Heart left ventricle (tissue), 16 donors: ENCODE measurements around the gene C1QTNF1. TPM values are rescaled to one million over a fixed set of nuclear protein-coding genes. Genes with fewer than 3 reads are reported as not detected.
A peak's percentile ranks its signal among the peaks of the same experiment; 100 is the strongest.

Experiments
- ATAC-seq, 4 donors: fragments of 200-7000 bp; cut with Tn5 transposase; one replicate each; pipeline ENCODE4 v1.9.1; 2020 to 2022; ENCODE audit warnings: moderate library complexity in 4 of 4, mild to moderate bottlenecking in 3 of 4, moderate number of reproducible peaks in 1 of 4
- DNase-seq, 5 donors: peaks; one replicate each; pipeline ENCODE4 v3.0.0-alpha.2; 2020
- H3K27ac ChIP-seq, 12 donors: fragments of 200-600 bp; sonication (generic) in 4 of 12; one replicate each; pipeline versions ENCODE4 v1.5.0 to v1.8.0; 2016 to 2022; ENCODE audit warnings: mild to moderate bottlenecking in 2 of 12
- H3K27me3 ChIP-seq, 9 donors: fragments of 200-600 bp; sonication (generic) in 2 of 9; one replicate each; pipeline versions ENCODE4 v1.5.1 to v1.8.0; 2016 to 2022; ENCODE audit warnings: mild to moderate bottlenecking in 3 of 9
- H3K36me3 ChIP-seq, 9 donors: fragments of 200-600 bp; sonication (generic) in 2 of 9; one replicate each; pipeline versions ENCODE4 v1.5.0 to v1.8.0; 2018 to 2022; ENCODE audit warnings: mild to moderate bottlenecking in 2 of 9
- H3K4me1 ChIP-seq, 12 donors: fragments of 200-600 bp; sonication (generic) in 4 of 12; one replicate each; pipeline versions ENCODE4 v1.5.0 to v1.8.0; 2016 to 2022; ENCODE audit warnings: mild to moderate bottlenecking in 3 of 12
- H3K4me3 ChIP-seq, 12 donors: fragments of 200-600 bp; sonication (generic) in 4 of 12; one replicate each; pipeline versions ENCODE4 v1.5.0 to v1.8.0; 2017 to 2022; ENCODE audit warnings: mild to moderate bottlenecking in 9 of 12, moderate library complexity in 4 of 12
- H3K9me3 ChIP-seq, 12 donors: fragments of 200-600 bp; sonication (generic) in 4 of 12; one replicate each; pipeline versions ENCODE4 v1.5.0 to v1.8.0; 2016 to 2022; ENCODE audit warnings: mild to moderate bottlenecking in 1 of 12
- CTCF ChIP-seq, 12 donors: fragments of 200-600 bp; sonication (generic) in 4 of 12; IDR thresholded peaks; one replicate each; pipeline versions ENCODE4 v1.5.0 to v1.8.0; 2018 to 2022; ENCODE audit warnings: antibody characterized with exemption in 12 of 12, mild to moderate bottlenecking in 5 of 12
- POLR2A ChIP-seq, 2 donors: fragments of 450-650 bp; IDR thresholded peaks; one replicate each; pipeline ENCODE4 v1.6.1; 2017; ENCODE audit warnings: antibody characterized with exemption in 2 of 2, mild to moderate bottlenecking in 2 of 2, moderate library complexity in 2 of 2
- WGBS, 4 donors: extraction: QIAGEN DNeasy Blood & Tissue Kit in 2 of 4; methylation state at CpG; one replicate each; pipeline versions ENCODE4 v1.1.5 to v1.1.7; 2013 to 2018; 5-methylcytosine and 5-hydroxymethylcytosine counted together
- intact Hi-C, 10 donors: fragments of 100-400 bp; cut with DNase I; formaldehyde crosslinking; loops; one replicate each; pipeline versions ENCODE4 v1.11.1 to v1.14.2; 2022
- polyA plus RNA-seq, 2 donors: library from polyadenylated mRNA; stranded (reverse); fragments of 200-250 nt; gene quantifications; one replicate each; pipeline ENCODE4 v1.2.3, GENCODE V29; 2013
- total RNA-seq, 9 donors: library from RNA; depleted of rRNA in 2 of 9; stranded (reverse); fragments of >200 nt in 2 of 9; fragmentation: NEBNext Ultra II Directional in 3 of 9; extraction: Animal tissue kit (Norgen Biotek cat#: 25700) in 3 of 9; gene quantifications; one replicate each; pipeline versions ENCODE4 v1.1.0 to v1.2.4, GENCODE V29; 2016 to 2023
- donor health status: ischemic (EF 13 %, LVEDD 7.1; RV severe dilation, severe dysfunction).
- donor health status: healthy with polysubstance abuse.
- donor health status: DM: no; HTN: yes; CAD: no.
- donor health status: DM: no; HTN: no; CAD: no.
- donor health status: ischemic (EF 25% LVEDD 6.9; RV normal size, moderate dysfunction).
- donor health status: ischemic (EF 25% LVEDD 5.7; RV mildly dilated, moderate dysfunction).
- donor health status: healthy.
- donor health status: DM: yes; HTN: yes; CAD: no.
- donor health status: ischemic (EF 35%, LVEDD 5.7; RV mildly dilated, moderate dysfunction).
- donor health status: nonischemic (EF 11% LVEDD 7.7; RV severe dilation, severe dysfunction).
- donor health status: DM: yes; HTN: yes; CAD: no.
- donor health status: PGD.
- donor health status: ischemic (EF 29% LVEDD 5.4; RV normal size, mild dysfunction).
- donor health status: nonischemic (EF 23%, LVEDD 6.1; RV moderate dilation, normal function).

C1QTNF1 gene
- total and polyA plus RNA-seq, 11 donors = 37.0 to 406 (median 85.5) TPM

- intact Hi-C loops = loop anchor here in 4 of 10 donors (5.0 to 10.0 kb wide), 4 partner anchors 54 to 372 kb away; no protein-coding TSS in a partner anchor
- ATAC-seq (no peak), DNase-seq (peak in 2 of 5 donors; percentile 43 to 66)
- Histone ChIP-seq H3K36me3 (no peaks in the 10 kb centered on the region), H3K9me3 (no peaks in the 10 kb centered on the region), H3K27me3 (peaks cover 0 to 37% (median 0%) of the 10 kb centered on the region in 9 donors), H3K27ac (peak overlapping the region; percentile 55 to 98 (median 90)), H3K4me3 (peak overlapping the region in 9 of 12 donors; percentile 71 to 85 (median 76)), H3K4me1 (peaks cover 4 to 87% (median 79%) of the 10 kb centered on the region in 12 donors)
- TF ChIP-seq POLR2A (IDR thresholded peaks at IDR 0.05) (no peak), CTCF (IDR thresholded peaks at IDR 0.05) (no peak)
- WGBS, 4 donors = 63 to 71% (median 66%) methylated on average over 12 of the region's 12 CpGs
Measured at GRCh38 chr17:79023180-79023705, 726 bp upstream of the C1QTNF1 start.

GRCh38 chr17:79024901-79025737, 1.1 kb downstream of the C1QTNF1 start:
- WGBS, 4 donors = 16 to 19% (median 17%) methylated on average over 5 to 31 of the region's 31 CpGs
- ATAC-seq (peak; percentile 56 to 81 (median 68)), DNase-seq (peak; percentile 76 to 90 (median 86))
- H3K9me3 ChIP-seq = no peaks in the 10 kb centered on the region
- no peaks in the 10 kb centered on the region for H3K36me3 ChIP-seq
- peak overlapping the region; percentile 48 to 85 (median 74) for H3K4me3 ChIP-seq
- peaks cover 0 to 37% (median 0%) of the 10 kb centered on the region in 9 donors for H3K27me3 ChIP-seq
- peak in 1 of 2 donors; percentile 66 for TF ChIP-seq POLR2A (IDR thresholded peaks at IDR 0.05)
- TF ChIP-seq CTCF (IDR thresholded peaks at IDR 0.05) = no peak
- intact Hi-C loops = loop anchor here in 5 of 10 donors (2.0 to 10.0 kb wide), 5 partner anchors 50 to 370 kb away; partner anchors contain the start of gene ENGASE (in 1 of the 5)
- H3K27ac ChIP-seq = peak overlapping the region; percentile 74 to 98 (median 90)
- H3K4me1 ChIP-seq = peaks cover 4 to 93% (median 77%) of the 10 kb centered on the region in 12 donors

GRCh38 chr17:79026376-79027273, 2.7 kb downstream of the C1QTNF1 start:
- Histone ChIP-seq H3K9me3 (no peaks in the 10 kb centered on the region), H3K4me1 (peaks cover 4 to 79% (median 67%) of the 10 kb centered on the region in 12 donors), H3K27ac (peak overlapping the region; percentile 74 to 98 (median 90)), H3K4me3 (peak overlapping the region in 10 of 12 donors; percentile 17 to 85 (median 74)), H3K36me3 (no peaks in the 10 kb centered on the region), H3K27me3 (peaks cover 0 to 32% (median 0%) of the 10 kb centered on the region in 9 donors)
- ATAC-seq = peak; percentile 7 to 29 (median 20)
- TF ChIP-seq CTCF (IDR thresholded peaks at IDR 0.05) (no peak), POLR2A (IDR thresholded peaks at IDR 0.05) (no peak)
- 22 to 31% (median 26%) methylated on average over 12 to 16 of the region's 16 CpGs for WGBS, 4 donors
- DNase-seq = peak in 4 of 5 donors; percentile 42 to 82 (median 66)
- intact Hi-C loops = loop anchor here in 2 of 10 donors (10.0 kb wide), 2 partner anchors 58 to 368 kb away; no protein-coding TSS in a partner anchor
